ENCODE measurements around the gene IL17B. TPM values are rescaled to one million over a fixed set of nuclear protein-coding genes. Genes with fewer than 3 reads are reported as not detected.

Gene IL17B
- total and polyA plus RNA-seq, 9 of the 15 experiments (the other 6 are each of a cell fraction or from before 2014, with no cell fraction given) = 0.28 to 2.6 (median 0.53) TPM; not detected in 2

GRCh38 chr5:149357370-149358293 lies 21.5 kb downstream of the IL17B start, which contains the start of gene PCYOX1L (continued):
- TF ChIP-seq PBX2 (CRISPR knock-in tag; IDR thresholded peaks at IDR 0.05; ENCODE audit: low read depth) = peak; percentile 53
- peak; percentile 72 for TF ChIP-seq PBX2 (tag; conservative IDR thresholded peaks at IDR 0.05; ENCODE audit: low read depth)
- peak; percentile 45 for TF ChIP-seq DPF2 (IDR thresholded peaks at IDR 0.05)
- no peak for TF ChIP-seq GMEB1 (CRISPR knock-in tag; IDR thresholded peaks at IDR 0.05)
- no peak for TF ChIP-seq GATAD2A (IDR thresholded peaks at IDR 0.05)
- peak; percentile 61 for TF ChIP-seq TBP (optimal IDR thresholded peaks at IDR 0.05; ENCODE audit: low read depth, low read length)
- no peak for TF ChIP-seq ZBTB43 (CRISPR knock-in tag; IDR thresholded peaks at IDR 0.05)
- peak; percentile 57 for TF ChIP-seq CREM (IDR thresholded peaks at IDR 0.05; ENCODE audit: low read depth)
- no peak for TF ChIP-seq MEF2A (IDR thresholded peaks at IDR 0.05; ENCODE audit: control insufficient read depth, low read depth, low read length)
- no peak for TF ChIP-seq ARHGAP35 (IDR thresholded peaks at IDR 0.05; ENCODE audit: partially characterized antibody)
- TF ChIP-seq RAD21 (CRISPR knock-in tag; conservative IDR thresholded peaks at IDR 0.05 in 1 of 2, IDR thresholded peaks at IDR 0.05 in 1 of 2) = no peak
- no peak for TF ChIP-seq PCBP2 (IDR thresholded peaks at IDR 0.05; ENCODE audit: low read depth, low read length, poor library complexity, severe bottlenecking)
- TF ChIP-seq RFX5 (IDR thresholded peaks at IDR 0.05; ENCODE audit: low read depth, low read length) = no peak
- no peak for TF ChIP-seq HLTF (IDR thresholded peaks at IDR 0.05)
- no peak for TF ChIP-seq MED1 (CRISPR knock-in tag; IDR thresholded peaks at IDR 0.05; ENCODE audit: borderline replicate concordance)
- TF ChIP-seq ZNF436 (CRISPR knock-in tag; IDR thresholded peaks at IDR 0.05) = no peak
- TF ChIP-seq SRSF3 (IDR thresholded peaks at IDR 0.05; ENCODE audit: insufficient read depth, low read length) = no peak
- TF ChIP-seq PHB2 (IDR thresholded peaks at IDR 0.05; ENCODE audit: low read depth) = no peak
- TF ChIP-seq ZNF316 (IDR thresholded peaks at IDR 0.05) = peak; percentile 99
- no peak for TF ChIP-seq SNIP1 (IDR thresholded peaks at IDR 0.05; ENCODE audit: low read depth)
- no peak for TF ChIP-seq ZNF224 (CRISPR knock-in tag; IDR thresholded peaks at IDR 0.05)
- peak; percentile 70 for TF ChIP-seq BHLHE40 (IDR thresholded peaks at IDR 0.05; ENCODE audit: low read length)
- no peak for TF ChIP-seq ZNF395 (CRISPR knock-in tag; IDR thresholded peaks at IDR 0.05)

Data from K562 (cell line).